T-helper 1 cell treated with Interleukin-12 subunit alpha and Interleukin-12 subunit beta and Interleukin-4 antibody, amounts not matched to agents 30 ng/mL and 1 ng/mL, for 36 hours (primary cell): ENCODE measurements around the gene CADM1. TPM values are rescaled to one million over a fixed set of nuclear protein-coding genes. Genes with fewer than 3 reads are reported as not detected.

Source experiments
- intact Hi-C: fragments of 100-400 bp; cut with micrococcal nuclease; formaldehyde crosslinking; loops from one replicate; pipeline ENCODE4 v1.15.1; 2024
- total RNA-seq: library from RNA; stranded (reverse); gene quantifications from 2 replicates; pipeline ENCODE4 v1.2.3, GENCODE V29; 2022

Gene CADM1
- total RNA-seq, 1 donor from 2014 or later, result 0.83 TPM

DNA sequence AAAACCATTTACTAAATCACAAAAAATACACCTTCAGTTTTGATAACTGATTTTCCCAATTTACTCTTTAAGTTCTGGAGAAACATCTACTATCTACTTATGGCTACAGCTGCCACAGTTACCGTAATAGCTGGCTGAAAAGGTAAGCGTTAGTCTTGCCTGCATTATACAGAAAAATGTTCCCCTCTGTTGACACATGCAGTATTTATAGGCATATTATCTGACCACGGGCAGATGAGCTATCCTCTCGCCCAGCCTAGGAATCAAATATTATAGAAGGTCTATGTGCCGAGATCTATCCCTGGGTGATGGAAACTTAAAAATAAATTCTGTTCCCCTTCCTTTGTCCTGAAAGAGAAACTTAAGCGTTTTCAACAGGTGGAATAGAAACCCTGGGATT, 283.8 kb downstream of the CADM1 start:
- intact Hi-C loops, result loop anchor here (5.0 kb wide), 2 partner anchors 588 to 818 kb away; partner anchors contain the start of genes C11orf71 and RBM7

DNA sequence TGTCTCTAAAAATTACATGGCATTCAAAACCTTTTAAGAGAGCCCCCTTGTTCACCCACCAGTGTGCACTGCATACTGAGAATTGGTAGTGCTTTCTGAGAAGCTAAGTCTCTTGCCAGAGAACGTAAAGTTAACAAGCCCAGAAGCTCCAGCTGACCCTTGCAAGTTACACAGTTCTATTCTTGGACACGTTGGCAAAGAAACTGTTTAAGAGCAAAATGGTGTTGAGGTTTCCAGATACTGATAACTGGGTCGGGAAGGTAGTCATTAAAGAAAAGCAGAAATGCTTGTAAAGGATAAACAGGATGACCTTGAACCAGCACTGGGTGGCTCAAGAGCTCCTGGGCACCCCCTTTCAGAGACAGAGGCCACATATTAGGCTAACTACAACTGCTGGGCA, 284.8 kb downstream of the CADM1 start:
- intact Hi-C loops, result no loop called here

- intact Hi-C loops, result no loop called here
These were observed 286.4 kb downstream of the CADM1 start for GRCh38 chr11:115217726-115218311.

- intact Hi-C loops, result no loop called here
These were observed 288.3 kb downstream of the CADM1 start for GRCh38 chr11:115215694-115216617.

DNA sequence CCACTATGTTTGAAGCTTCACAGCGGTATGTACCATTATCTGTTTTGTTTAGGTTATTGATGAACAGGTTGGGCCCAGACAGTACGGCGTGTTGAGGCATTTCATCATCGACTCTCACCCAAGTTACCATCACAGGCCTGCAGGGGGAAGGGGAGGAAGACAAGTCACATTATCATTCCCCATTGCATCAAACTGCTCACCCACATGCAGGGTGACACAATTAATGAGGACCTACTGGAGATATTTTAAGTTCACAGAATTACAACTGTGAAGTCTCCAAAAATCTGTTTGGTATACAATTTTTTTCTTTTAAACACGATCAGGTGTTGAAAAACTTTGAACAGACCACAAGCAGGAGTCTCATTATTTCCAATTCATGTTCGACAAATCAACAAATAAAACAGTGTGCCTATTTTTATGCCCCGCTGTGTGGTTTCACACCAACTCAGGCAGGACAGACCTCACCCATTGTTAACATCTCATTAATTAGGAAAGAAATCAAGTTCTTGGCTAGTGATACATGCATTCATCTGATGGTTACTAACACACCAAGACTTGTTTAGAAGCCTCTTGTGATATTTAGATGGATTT, 289.5 kb downstream of the CADM1 start:
- intact Hi-C loops, result no loop called here

DNA sequence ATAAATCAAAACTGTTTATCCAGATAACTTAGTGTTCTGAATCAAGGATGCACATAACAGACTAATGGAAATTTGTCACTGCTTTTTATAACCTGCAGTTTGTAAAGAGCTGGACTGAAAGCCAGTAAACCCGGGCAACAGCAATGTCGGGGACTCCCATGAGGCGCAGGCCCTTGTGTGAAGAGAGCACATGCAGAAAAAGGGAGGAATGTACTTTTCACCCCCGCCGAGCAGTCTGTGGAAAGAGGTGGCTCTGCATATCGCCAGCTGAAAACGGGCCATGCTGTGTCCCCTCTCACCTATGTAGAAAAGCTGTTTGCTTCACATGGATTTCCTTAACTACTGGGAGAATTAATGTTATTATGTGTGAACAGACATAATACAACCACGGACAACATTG, 291.2 kb downstream of the CADM1 start:
- intact Hi-C loops, result no loop called here

DNA sequence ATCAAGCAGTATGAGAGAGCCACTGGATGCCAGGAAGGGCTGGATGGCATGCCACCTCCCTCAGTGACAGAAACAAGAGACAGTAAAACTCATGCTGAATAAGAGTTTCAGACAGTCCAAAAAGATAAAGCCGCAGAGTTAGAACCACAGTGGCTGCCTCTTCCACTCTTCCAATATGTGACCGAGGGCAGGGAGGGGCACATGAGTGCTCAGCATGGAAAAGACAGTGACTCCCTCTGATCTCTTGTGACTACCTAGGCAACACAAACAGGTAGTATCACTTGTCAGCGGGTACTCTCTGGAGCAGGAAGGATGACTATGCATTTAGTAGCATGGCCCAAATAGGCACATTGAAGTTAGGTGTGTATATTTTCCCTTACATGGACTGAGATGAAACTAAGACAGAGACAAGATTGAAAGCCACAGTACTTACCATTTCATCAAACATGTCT, 295.4 kb downstream of the CADM1 start:
- intact Hi-C loops, result no loop called here

GRCh38 chr11:115207916-115208315, 296.3 kb downstream of the CADM1 start:
- intact Hi-C loops, result no loop called here

GRCh38 chr11:115207166-115207591, 297.0 kb downstream of the CADM1 start:
- intact Hi-C loops, result no loop called here

DNA sequence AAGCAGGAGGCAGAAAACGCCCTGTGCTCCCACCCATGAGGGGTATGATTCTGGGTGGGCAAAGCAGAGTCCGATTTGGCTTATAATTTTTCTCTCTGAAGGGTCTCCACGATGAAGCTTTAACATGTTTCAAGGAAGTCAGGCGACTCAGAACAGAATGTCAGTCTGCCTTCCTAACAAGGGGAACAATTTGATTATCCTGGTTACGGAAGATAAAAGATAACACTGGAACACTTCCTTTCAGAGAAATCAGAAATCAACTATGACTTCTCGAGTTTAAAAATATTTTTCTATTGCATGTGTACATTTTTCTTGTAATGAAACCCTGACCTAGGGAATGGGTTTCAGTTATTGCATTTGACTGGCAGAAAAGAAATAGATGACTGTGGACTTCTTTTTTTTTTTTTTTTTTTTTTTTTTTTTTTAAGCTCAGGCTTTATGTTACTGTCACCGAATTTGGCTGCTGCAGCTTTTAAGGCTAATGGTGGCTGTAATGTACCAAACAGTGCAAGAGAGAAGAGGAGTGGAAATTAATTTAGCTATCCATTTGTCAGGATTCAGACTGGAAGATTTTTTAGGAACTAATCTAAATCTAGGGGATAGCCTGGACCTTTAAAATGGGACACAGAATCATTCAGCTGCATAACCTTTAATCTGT, 297.7 kb downstream of the CADM1 start:
- intact Hi-C loops, result no loop called here

GRCh38 chr11:115202900-115203552, 301.2 kb downstream of the CADM1 start:
- intact Hi-C loops, result no loop called here

- intact Hi-C loops, result no loop called here
These were observed 302.1 kb downstream of the CADM1 start for GRCh38 chr11:115202074-115202473.

- intact Hi-C loops, result no loop called here
These were observed 303.0 kb downstream of the CADM1 start for GRCh38 chr11:115201111-115201792.

DNA sequence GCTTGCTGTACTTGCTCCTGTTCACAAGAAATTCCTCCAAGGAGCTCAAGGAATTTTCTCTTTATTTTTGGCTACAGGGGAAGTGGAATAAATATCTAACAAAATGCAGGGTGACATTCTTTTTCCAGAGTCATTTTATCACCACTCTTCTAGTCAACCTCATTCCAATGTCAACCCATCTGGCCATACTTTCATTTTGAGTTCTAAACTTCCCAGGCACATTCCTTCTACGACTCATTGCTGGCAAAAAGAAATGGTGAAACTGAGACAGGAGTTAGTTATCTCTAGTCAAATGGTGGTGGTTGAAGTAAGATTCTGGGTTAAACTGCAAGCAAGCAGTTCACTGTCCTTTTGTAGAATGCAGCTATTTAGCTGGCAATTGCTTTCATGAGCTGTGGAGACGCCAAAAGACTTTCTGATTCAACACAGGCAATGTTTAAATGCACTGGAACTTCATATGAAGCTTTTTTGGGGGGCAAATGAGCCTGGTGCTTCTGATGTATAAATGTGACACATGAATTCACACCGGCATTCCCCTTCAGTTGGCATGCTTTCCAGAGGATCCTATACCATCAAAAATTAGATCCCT, 304.6 kb downstream of the CADM1 start:
- intact Hi-C loops, result no loop called here

GRCh38 chr11:115198321-115198741, 305.9 kb downstream of the CADM1 start:
- intact Hi-C loops, result no loop called here

DNA sequence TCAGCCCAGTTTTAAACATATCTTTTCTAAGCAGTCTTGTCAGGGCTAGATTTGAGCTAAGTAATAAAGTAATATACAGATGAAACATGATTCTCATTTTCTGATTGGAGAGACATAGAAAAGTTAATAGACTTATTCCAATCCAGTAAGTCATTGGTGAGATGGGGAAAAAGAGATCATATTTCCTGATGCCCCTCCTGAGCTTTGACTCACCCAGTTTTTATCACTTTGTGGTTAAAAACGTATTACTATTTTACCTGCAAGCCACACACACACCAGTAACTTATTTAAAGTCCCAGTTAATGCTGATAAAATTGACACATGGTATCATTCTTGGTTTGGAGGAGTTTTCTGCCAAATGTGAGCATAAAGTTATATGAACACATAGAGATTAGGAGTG, 306.8 kb downstream of the CADM1 start:
- intact Hi-C loops, result no loop called here

DNA sequence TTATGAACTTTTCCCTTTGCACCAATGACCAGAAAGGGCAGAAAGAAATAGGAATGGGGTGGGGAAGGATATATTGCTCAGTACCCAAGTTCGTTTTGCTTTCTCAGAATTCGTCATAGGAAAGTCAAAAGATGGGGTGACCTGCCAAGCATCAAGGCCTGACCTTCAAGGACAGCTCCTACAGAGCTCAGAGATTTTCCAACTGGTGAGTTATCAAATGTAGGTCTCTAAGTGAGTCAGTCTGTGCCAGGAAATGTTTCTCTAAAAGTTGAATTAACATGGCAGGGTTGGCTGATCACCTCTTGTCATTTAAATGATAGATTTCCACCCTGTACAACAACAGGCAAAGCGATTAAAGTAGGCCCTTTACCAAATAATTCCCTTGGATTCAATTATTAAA, 307.2 kb downstream of the CADM1 start:
- intact Hi-C loops, result no loop called here

GRCh38 chr11:115194802-115195110, 309.5 kb downstream of the CADM1 start:
- intact Hi-C loops, result loop anchor here (1.0 kb wide), 1 partner anchor 28 kb away; no protein-coding TSS in a partner anchor

GRCh38 chr11:115193914-115194801, 310.1 kb downstream of the CADM1 start:
- intact Hi-C loops, result loop anchor here (1.0 kb wide), 1 partner anchor 28 kb away; no protein-coding TSS in a partner anchor
